C4-2B (cell line): ENCODE measurements around the gene CCN2.

Experiments used
- H3K27ac ChIP-seq: fragments of 450-650 bp; 2 replicates; pipeline ENCODE4 v1.5.1; 2017
- CTCF ChIP-seq: fragments of 450-650 bp; conservative IDR thresholded peaks from 2 replicates; pipeline ENCODE4 v1.5.1; 2017; ENCODE audit warnings: mild to moderate bottlenecking
- ZFX ChIP-seq: fragments of 450-650 bp; IDR thresholded peaks from 2 replicates; pipeline ENCODE4 v1.6.1; 2017

The CCN2 gene

DNA sequence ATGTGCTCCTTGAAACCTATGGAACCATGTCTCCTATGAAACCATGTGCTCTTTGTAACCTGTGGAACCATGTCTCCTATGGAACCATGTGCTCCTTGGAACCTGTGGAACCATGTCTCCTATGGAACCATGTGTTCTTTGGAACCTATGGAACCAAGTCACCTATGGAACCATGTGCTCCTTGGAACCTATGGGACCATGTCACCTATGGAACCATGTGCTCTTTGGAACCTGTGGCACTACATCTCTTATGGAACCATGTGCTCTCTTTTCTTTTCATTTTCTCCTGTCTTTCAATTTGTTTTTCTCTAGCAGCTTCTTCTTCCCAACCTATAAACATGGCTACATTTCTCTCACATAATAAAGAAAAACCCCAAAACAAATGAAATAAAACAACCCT, 11.9 kb upstream of the CCN2 start:
- TF ChIP-seq ZFX: no peak
- TF ChIP-seq CTCF: no peak
- H3K27ac ChIP-seq: no peak overlapping the region

DNA sequence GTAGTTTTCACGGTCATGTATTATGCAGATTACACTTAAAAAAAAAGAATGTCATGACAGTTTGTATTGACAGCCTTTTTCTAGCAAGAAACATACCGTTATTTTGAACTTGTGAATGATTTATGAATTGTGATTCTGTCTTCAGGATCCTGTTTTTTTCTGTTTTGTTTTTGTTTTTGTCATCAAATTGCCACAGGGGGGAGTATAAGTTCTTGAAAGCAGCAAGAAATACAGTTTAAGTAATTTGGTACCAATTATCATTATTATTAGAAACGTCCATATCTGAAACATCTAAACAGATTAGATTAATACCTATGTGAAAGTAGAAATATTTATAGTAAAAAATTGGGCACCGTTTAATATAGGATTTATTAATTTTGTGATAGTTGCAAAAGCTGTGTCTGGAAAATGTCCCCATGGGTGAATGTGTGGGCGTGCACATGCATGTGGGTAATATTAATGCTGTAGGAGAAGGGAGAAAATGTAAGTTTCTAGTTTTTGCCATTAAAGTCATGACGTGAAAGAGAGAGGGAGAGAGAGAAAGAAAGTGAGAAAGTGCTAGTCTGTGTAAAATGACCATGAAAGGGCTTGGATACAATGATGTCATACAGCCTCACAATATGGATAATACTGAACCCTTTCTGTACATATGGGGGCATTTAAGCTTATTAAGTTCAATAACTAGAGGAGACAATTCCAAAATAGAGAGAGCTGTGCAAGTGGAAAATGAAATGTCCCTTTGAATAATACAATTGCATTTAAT, 9.4 kb upstream of the CCN2 start:
- no peak overlapping the region for H3K27ac ChIP-seq
- TF ChIP-seq CTCF: peak; percentile 12; the same call in 1 of the 2 replicates
- no peak for TF ChIP-seq ZFX

DNA sequence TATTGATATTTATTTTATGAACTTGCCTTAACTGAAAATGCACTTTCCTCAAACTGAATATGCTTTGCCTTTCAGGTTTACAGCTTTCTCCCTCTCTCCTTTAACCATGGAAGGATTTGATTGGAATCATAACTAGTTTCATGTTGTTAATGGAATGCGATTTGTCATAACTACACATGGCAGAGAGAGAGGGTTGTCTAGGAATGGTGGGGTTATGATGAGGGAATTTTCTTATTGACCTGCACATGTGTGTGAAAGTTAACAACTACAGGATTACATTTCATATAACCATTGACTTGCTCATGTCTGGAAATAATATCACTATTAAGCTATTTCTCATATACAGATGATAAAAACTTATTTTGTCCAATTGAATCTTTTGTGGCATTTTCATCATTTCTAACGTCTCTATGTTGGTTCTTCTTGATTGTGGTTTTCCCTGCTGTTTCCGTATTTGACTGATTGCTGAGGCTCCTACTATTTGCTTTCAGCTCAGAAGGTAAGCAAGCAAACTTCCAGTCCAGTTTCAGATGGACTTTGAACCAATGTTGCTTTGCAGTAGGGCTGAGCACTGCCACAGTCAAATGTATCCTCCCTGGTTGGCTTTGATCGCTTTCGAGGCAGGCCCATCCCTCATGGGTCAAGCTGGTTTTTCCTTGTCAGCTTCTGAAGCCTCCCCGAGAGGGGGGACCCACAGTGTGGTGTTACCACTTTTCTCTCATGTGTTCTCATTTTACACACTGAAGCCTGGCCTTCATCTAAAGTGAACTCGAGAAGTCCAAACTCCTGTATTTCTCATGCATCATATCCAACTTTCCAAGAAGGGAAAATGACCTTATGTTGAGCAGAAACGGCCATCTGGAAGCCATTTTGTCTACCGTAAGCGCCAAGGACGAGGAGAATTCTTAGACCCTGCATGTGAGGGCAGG, 7.6 kb upstream of the CCN2 start:
- H3K27ac ChIP-seq: no peak overlapping the region
- TF ChIP-seq ZFX (no peak), CTCF (no peak)

GRCh38 chr6:131958095-131958494, 6.9 kb upstream of the CCN2 start:
- no peak for TF ChIP-seq ZFX
- TF ChIP-seq CTCF: no peak

DNA sequence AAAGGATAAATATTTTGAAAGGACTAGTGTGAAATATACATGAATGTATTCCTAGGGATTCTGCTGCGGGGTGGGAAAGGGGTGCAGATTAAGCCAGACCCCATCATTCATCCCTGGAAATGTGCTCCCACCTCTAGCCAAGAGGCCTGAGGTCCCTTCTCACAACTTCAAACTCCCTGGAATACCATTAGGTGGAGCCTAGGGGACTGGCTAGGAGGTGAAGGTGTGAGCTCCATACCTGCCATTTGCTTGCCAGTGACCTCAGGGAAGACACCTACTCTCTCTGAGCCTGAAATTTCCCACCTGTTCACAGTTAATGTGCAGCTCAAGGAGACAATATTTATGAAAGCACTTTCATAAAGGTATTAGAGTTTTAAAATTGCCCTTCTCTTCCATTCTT, 4.7 kb upstream of the CCN2 start:
- no peak overlapping the region for H3K27ac ChIP-seq
- TF ChIP-seq CTCF: no peak

More at GRCh38 chr6:131958095-131958494, 6.9 kb upstream of the CCN2 start:
- no peak overlapping the region for H3K27ac ChIP-seq

DNA sequence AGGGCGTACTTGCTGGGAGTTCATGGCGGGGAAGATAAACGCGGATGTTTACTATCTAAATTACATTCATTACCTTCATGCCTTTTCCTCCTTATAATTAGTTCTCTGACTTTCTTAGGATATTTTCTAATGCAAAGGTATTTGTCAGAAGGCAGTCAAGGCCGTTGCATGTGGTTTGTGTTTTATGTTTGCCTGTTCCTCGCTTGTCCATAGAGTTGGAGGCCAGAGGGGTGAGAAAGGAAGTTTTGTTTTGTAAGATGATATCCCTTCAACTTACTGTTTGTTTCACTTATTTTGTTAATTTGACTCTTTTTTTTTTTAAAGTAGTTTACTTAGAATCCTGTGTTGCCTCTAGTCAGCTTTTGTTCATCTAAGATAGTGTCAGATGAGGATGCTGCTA, 4.0 kb upstream of the CCN2 start:
- no peak for TF ChIP-seq ZFX
- no peak for TF ChIP-seq CTCF
- H3K27ac ChIP-seq: no peak overlapping the region

DNA sequence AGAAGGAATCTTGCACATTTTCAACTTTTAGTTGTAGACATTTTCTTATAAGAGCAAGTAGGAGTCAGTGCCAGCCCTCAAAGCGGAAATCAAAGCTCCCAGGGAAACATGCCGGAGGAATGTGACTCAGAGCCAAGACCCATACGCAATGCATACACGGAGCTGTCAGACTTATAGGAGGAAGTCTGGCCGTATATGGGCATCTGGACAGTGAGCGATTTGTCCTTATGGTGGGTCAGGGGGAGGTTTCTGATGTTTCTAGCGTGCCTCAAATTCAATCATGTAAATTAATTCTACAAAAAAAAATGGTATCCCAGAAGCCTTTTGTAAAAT, 3.6 kb upstream of the CCN2 start:
- H3K27ac ChIP-seq: no peak overlapping the region
- TF ChIP-seq CTCF: no peak
